ENCODE results near the gene INCA1. TPM values are rescaled to one million over a fixed set of nuclear protein-coding genes. Genes with fewer than 3 reads are reported as not detected.

INCA1 gene
- total RNA-seq, 2 donors from 2014 or later = 0.99 to 1.7 TPM

DNA sequence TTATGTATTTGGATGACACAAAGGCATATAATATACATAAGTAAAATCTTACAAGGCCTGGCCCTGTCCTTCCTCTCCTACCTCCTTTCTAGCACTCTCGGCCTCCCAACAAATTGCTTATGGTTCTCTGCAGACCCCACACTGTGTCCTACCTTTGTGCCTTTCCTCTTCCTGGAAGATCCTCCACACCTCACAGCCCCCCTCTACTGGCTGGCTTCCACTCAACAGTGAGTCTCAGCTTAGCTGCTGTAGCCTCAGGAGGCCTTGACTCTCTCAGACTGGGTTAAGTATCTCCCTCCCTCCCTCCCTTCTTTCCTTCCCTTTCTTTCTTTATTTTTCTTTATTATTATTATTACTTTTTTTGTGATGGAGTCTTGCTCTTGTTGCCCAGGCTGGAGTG lies 46.2 kb upstream of the INCA1 start:
- Mint-ChIP-seq H3K4me3 (no peak overlapping the region), H3K27me3 (ENCODE audit: insufficient read depth) (peaks cover 9% of the 10 kb centered on the region), H3K9me3 (peaks cover 3% of the 10 kb centered on the region), H3K27ac (no peak overlapping the region), H3K36me3 (ENCODE audit: low read depth) (no peaks in the 10 kb centered on the region), H3K4me1 (no peaks in the 10 kb centered on the region)
- Histone ChIP-seq H3K27me3 (ENCODE audit: control insufficient read depth, insufficient read depth, low read length, poor library complexity, severe bottlenecking) (no peaks in the 10 kb centered on the region), H3K9me3 (ENCODE audit: control insufficient read depth, low read length) (no peaks in the 10 kb centered on the region), H3K9ac (ENCODE audit: extremely low read depth, low read length, poor library complexity, severe bottlenecking) (no peak overlapping the region), H3K4me3 (ENCODE audit: low read length) (no peak overlapping the region), H3K27ac (ENCODE audit: low read depth, low read length) (no peak overlapping the region), H3K36me3 (ENCODE audit: control insufficient read depth, insufficient read depth, low read length) (no peaks in the 10 kb centered on the region), H3K4me1 (ENCODE audit: control insufficient read depth, insufficient read depth, low read length) (no peaks in the 10 kb centered on the region)
- TF ChIP-seq, protein P1, sequence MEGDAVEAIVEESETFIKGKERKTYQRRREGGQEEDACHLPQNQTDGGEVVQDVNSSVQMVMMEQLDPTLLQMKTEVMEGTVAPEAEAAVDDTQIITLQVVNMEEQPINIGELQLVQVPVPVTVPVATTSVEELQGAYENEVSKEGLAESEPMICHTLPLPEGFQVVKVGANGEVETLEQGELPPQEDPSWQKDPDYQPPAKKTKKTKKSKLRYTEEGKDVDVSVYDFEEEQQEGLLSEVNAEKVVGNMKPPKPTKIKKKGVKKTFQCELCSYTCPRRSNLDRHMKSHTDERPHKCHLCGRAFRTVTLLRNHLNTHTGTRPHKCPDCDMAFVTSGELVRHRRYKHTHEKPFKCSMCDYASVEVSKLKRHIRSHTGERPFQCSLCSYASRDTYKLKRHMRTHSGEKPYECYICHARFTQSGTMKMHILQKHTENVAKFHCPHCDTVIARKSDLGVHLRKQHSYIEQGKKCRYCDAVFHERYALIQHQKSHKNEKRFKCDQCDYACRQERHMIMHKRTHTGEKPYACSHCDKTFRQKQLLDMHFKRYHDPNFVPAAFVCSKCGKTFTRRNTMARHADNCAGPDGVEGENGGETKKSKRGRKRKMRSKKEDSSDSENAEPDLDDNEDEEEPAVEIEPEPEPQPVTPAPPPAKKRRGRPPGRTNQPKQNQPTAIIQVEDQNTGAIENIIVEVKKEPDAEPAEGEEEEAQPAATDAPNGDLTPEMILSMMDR (conservative IDR thresholded peaks at IDR 0.05) = peak; percentile 57
- DNase-seq = peak; percentile 74
- WGBS, 2 experiments (ENCODE audit: insufficient coverage in 1 of 2, insufficient read length in 1 of 2) = 85 to 93% methylated on average over 1 of the region's 1 CpG

DNA sequence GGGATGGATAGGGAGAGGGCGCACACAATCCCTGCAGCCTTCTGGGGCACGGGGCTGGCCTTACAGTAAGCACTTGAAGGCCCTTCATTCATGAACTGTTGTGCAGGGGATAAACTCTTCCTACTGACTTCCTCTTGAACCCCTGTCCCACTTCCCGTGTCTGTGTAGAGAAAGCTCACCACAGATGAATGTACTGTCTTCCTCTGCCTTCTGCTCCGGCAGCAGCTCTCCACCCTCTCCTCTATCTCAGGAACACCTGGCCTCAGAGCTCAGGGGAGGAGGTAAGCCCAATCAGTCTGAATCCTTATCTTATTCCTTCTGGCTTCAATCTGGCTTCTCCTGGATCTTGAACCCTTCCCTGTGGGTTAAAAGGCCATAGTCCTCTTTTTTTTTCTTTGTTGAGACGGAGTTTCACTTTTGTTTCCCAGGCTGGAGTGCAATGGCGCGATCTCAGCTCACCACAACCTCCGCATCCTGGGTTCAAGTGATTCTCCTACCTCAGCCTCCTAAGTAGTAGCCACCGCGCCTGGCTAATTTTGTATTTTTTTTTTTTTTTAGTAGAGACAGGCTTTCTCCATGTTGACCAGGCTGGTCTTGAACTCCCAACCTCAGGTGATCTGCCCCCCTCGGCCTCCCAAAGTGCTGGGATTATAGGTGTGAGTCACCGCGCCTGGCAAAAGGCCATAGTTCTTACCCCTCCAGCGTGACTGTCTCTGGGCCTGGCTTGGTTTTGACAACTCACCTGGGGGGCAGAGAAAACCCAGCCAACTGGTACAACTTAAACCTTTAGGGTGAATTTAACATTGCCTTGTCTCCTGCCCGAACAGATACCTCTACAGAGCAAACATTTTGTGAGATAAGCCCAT lies 45.1 kb upstream of the INCA1 start:
- H3K9me3 Mint-ChIP-seq = peaks cover 3% of the 10 kb centered on the region
- no peak overlapping the region for H3K4me3 ChIP-seq (ENCODE audit: low read length)
- H3K4me1 Mint-ChIP-seq = no peaks in the 10 kb centered on the region
- H3K27me3 Mint-ChIP-seq (ENCODE audit: insufficient read depth) = peaks cover 11% of the 10 kb centered on the region
- H3K27me3 ChIP-seq (ENCODE audit: control insufficient read depth, insufficient read depth, low read length, poor library complexity, severe bottlenecking) = no peaks in the 10 kb centered on the region
- whole genome bisulfite sequencing, 2 experiments (ENCODE audit: insufficient coverage in 1 of 2, insufficient read length in 1 of 2) = 93 to 94% methylated on average over 4 to 13 of the region's 15 CpGs
- no peak overlapping the region for H3K27ac Mint-ChIP-seq
- no peaks in the 10 kb centered on the region for H3K9me3 ChIP-seq (ENCODE audit: control insufficient read depth, low read length)
- no peak for DNase-seq
- no peak overlapping the region for H3K9ac ChIP-seq (ENCODE audit: extremely low read depth, low read length, poor library complexity, severe bottlenecking)
- TF ChIP-seq, protein P1 (conservative IDR thresholded peaks at IDR 0.05) = no peak
- no peak overlapping the region for H3K27ac ChIP-seq (ENCODE audit: low read depth, low read length)
- H3K36me3 Mint-ChIP-seq (ENCODE audit: low read depth) = no peaks in the 10 kb centered on the region
- no peaks in the 10 kb centered on the region for H3K4me1 ChIP-seq (ENCODE audit: control insufficient read depth, insufficient read depth, low read length)
- no peaks in the 10 kb centered on the region for H3K36me3 ChIP-seq (ENCODE audit: control insufficient read depth, insufficient read depth, low read length)
- no peak overlapping the region for H3K4me3 Mint-ChIP-seq

DNA sequence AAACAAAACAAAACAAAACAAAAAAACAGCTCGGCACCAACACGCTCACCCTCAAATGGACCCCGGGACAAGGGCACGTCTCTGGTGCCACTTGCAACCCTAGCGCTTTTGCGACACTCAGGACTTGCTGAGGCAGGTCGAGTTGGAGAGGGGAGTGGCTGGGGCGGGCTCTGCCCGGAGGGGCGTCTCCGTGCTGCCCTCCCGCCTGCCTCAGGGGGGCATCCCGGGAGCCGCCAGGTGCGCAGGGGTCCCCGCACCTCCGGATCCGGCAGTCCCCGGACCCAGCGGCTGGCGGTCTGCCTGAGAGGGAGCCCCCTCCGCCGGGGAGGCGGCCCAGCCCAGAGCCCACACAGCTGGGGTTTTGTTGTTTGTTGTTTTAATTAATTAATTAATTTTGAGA lies 38.0 kb upstream of the INCA1 start, which contains the start of gene SLC52A1:
Gene SLC52A1, minus strand, starts transcription at position 112 of the 400 bp plus-strand sequence. CDS start 820 bp downstream, outside the sequence.
- Histone ChIP-seq H3K27me3 (ENCODE audit: control insufficient read depth, insufficient read depth, low read length, poor library complexity, severe bottlenecking) (no peaks in the 10 kb centered on the region), H3K27ac (ENCODE audit: low read depth, low read length) (no peak within 1 kb of the TSS), H3K9ac (ENCODE audit: extremely low read depth, low read length, poor library complexity, severe bottlenecking) (no peak within 1 kb of the TSS), H3K9me3 (ENCODE audit: control insufficient read depth, low read length) (no peaks in the 10 kb centered on the region), H3K4me1 (ENCODE audit: control insufficient read depth, insufficient read depth, low read length) (no peaks in the 10 kb centered on the region), H3K36me3 (ENCODE audit: control insufficient read depth, insufficient read depth, low read length) (no peaks in the 10 kb centered on the region), H3K4me3 (ENCODE audit: low read length) (no peak within 1 kb of the TSS)
- no peak within 1 kb of the TSS for H3K27ac Mint-ChIP-seq
- peak; percentile 81 for DNase-seq
- TF ChIP-seq, protein P1 (conservative IDR thresholded peaks at IDR 0.05) = peak; percentile 12
- peak within 1 kb of the TSS; percentile 5 for H3K4me3 Mint-ChIP-seq
- H3K9me3 Mint-ChIP-seq = no peaks in the 10 kb centered on the region
- 33 to 42% methylated on average over 15 to 24 of the region's 24 CpGs for WGBS, 2 experiments (ENCODE audit: insufficient coverage in 1 of 2, insufficient read length in 1 of 2)
- H3K36me3 Mint-ChIP-seq (ENCODE audit: low read depth) = no peaks in the 10 kb centered on the region
- no peaks in the 10 kb centered on the region for H3K4me1 Mint-ChIP-seq
- peaks cover 54% of the 10 kb centered on the region for H3K27me3 Mint-ChIP-seq (ENCODE audit: insufficient read depth)
